WERI-Rb-1 (cell line): ENCODE measurements around the gene PNMA6E.

ENCODE experiments used
- DNase-seq: peaks from one replicate; pipeline ENCODE4 v3.0.0-alpha.2; 2020
- H3K27ac ChIP-seq: fragments of 250-450 bp; sonication (Bioruptor Pico); 2 replicates; pipeline ENCODE4 v1.5.1; 2020; ENCODE audit warnings: mild to moderate bottlenecking, moderate library complexity
- H3K27me3 ChIP-seq: fragments of 250-450 bp; sonication (Bioruptor Pico); 2 replicates; pipeline ENCODE4 v1.5.1; 2021; ENCODE audit warnings: mild to moderate bottlenecking, low read depth, moderate library complexity; ENCODE audit not compliant: insufficient read depth, severe bottlenecking
- H3K36me3 ChIP-seq: fragments of 250-450 bp; sonication (Bioruptor Pico); 2 replicates; pipeline ENCODE4 v1.5.1; 2020; ENCODE audit warnings: mild to moderate bottlenecking, moderate library complexity
- H3K4me3 ChIP-seq: 2 replicates; pipeline ENCODE4 v1.5.1; 2011; ENCODE audit warnings: low read depth, mild to moderate bottlenecking, control low read depth, low read length
- H3K9me3 ChIP-seq: fragments of 250-450 bp; sonication (Bioruptor Pico); 2 replicates; pipeline ENCODE4 v1.5.1; 2021; ENCODE audit warnings: mild to moderate bottlenecking, moderate library complexity; ENCODE audit not compliant: severe bottlenecking
- TF ChIP-seq, protein P1 (sequence below): IDR thresholded peaks from 2 replicates; pipeline ENCODE4 v1.5.1; 2011; ENCODE audit warnings: low read depth, mild to moderate bottlenecking, control low read depth, inconsistent platforms, low read length

Gene PNMA6E

GRCh38 chrX:153447581-153447960, 46.4 kb upstream of the PNMA6E start:
- DNase-seq, result no peak
- Histone ChIP-seq H3K27me3 (peaks cover 23% of the 10 kb centered on the region), H3K4me3 (no peak overlapping the region), H3K36me3 (peaks cover 9% of the 10 kb centered on the region), H3K9me3 (no peaks in the 10 kb centered on the region), H3K27ac (no peak overlapping the region)
- TF ChIP-seq, protein P1, sequence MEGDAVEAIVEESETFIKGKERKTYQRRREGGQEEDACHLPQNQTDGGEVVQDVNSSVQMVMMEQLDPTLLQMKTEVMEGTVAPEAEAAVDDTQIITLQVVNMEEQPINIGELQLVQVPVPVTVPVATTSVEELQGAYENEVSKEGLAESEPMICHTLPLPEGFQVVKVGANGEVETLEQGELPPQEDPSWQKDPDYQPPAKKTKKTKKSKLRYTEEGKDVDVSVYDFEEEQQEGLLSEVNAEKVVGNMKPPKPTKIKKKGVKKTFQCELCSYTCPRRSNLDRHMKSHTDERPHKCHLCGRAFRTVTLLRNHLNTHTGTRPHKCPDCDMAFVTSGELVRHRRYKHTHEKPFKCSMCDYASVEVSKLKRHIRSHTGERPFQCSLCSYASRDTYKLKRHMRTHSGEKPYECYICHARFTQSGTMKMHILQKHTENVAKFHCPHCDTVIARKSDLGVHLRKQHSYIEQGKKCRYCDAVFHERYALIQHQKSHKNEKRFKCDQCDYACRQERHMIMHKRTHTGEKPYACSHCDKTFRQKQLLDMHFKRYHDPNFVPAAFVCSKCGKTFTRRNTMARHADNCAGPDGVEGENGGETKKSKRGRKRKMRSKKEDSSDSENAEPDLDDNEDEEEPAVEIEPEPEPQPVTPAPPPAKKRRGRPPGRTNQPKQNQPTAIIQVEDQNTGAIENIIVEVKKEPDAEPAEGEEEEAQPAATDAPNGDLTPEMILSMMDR, result no peak

DNA sequence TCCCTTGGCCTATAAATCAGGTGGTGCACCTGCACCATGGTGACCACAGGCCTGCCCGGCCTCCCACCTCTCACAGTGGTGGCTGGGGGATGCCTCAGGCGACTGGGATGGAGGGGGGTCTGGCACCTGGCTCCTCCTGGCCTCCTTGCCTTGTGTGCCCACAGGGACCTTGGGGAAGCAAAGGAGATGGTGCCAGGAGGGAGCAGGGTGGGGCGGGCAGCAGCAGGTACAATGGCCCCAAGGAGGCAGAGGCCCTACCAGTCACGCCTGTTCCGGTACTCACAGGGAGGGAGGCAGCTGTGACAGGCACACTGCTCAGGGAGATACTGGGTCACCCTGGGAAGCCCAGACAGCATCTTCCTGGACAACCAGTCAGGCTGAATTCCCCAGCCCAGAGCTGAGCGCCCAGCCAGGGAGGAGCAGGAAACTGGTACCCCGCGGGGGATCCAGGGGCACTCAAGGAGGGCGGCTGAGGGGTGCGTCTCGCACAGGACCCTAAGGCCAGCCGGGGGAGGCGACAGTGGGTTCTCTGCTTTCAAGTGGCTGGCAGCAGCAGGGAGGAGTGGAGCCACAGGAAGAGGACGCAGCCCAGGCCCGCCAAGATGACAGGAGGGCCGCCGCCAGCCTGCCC, 45.9 kb upstream of the PNMA6E start:
- Histone ChIP-seq H3K36me3 (peaks cover 9% of the 10 kb centered on the region), H3K9me3 (no peaks in the 10 kb centered on the region), H3K27ac (no peak overlapping the region), H3K27me3 (peaks cover 20% of the 10 kb centered on the region), H3K4me3 (no peak overlapping the region)
- DNase-seq, result no peak
- TF ChIP-seq, protein P1, result no peak

GRCh38 chrX:153446636-153446936, 45.4 kb upstream of the PNMA6E start:
- DNase-seq, result no peak
- Histone ChIP-seq H3K27ac (no peak overlapping the region), H3K4me3 (no peak overlapping the region), H3K36me3 (peaks cover 9% of the 10 kb centered on the region), H3K27me3 (peaks cover 20% of the 10 kb centered on the region), H3K9me3 (no peaks in the 10 kb centered on the region)
- TF ChIP-seq, protein P1, result no peak

DNA sequence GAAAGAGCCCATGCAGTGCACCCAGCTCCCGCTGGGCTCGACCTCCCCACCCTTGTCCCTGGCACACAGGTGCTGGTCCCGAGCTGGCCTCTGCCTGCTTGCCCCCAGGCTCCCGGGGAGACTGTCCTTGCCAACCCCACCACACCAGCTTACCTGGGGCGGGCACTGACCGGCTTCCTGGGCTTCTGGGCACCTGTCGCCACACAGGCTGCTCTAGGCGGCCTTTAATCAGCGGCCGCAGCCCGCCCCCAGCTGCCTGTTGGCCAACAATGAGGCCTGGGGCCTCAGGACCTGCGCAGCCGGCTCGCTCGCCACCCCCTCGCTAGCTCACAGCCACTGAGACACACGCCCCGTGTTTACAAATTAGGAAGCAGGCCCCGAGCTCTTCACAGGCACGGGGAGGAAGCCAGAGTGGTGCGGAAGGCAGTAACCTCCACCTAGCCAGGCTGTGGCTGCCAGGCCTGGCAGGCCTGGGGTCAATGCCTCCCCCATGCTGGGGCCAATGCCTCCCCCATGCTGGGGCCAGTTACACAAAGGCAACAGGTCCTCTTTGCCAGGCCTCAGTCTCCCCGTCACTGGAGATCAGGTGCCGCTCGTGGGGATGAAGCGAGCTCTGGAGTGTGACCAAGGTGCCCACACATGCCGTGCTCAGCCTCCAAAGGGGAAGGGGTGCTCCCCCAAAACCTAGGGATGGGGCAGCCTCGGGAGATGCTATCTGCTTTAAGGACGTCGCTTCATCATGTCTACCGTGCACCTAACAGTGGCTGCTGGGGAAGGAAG, 44.9 kb upstream of the PNMA6E start, which contains the start of gene TREX2:
Gene TREX2 (minus strand): TSS at position 201 of the 780 bp plus-strand sequence. CDS start 626 bp downstream, outside the sequence.
- Histone ChIP-seq H3K27ac (no peak within 1 kb of the TSS), H3K27me3 (peaks cover 15% of the 10 kb centered on the region), H3K4me3 (no peak within 1 kb of the TSS), H3K36me3 (peaks cover 6% of the 10 kb centered on the region), H3K9me3 (no peaks in the 10 kb centered on the region)
- TF ChIP-seq, protein P1, result no peak
- DNase-seq, result no peak

DNA sequence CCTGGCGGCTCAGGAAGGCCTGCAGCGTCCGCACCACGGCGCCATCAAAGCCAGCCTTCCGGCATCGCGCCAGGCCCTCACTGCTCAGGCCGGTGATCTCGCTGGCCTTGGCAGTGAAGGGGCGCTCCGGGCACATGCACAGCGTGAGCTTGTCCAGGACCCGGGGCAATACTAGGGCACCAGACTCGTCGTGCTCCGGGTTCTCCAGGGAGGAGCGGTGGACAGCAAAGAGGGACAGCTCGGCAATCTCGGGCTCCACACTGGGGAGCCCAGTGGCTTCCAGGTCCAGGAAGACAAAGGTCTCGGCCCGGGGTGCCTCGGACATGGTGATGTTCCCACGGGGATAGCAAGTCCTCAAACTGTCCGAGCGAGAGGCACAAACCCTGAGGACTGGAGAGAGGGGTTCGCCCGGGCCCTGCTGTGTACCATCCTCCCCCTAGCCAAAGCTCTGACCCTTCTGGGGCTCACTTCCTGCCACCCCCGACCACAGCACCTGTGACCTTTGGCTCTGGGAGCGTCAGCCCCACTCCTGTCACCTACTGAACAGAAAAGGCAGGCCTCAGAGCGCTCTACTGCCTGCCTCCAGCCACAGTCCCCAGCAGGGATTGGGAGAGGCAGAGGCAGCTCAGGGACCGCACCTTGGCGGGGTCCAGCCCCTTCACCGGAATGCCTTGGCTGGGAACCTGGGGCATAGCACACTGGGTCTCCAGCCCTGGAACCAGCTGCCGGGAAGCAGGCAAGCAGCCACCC, 44.1 kb upstream of the PNMA6E start:
- Histone ChIP-seq H3K4me3 (no peak overlapping the region), H3K36me3 (peaks cover 6% of the 10 kb centered on the region), H3K27me3 (peaks cover 13% of the 10 kb centered on the region), H3K9me3 (no peaks in the 10 kb centered on the region), H3K27ac (no peak overlapping the region)
- TF ChIP-seq, protein P1, result no peak
- no peak for DNase-seq
